Prostate gland (tissue), 2 donors: ENCODE results near the gene TMEM213. TPM values are rescaled to one million over a fixed set of nuclear protein-coding genes. Genes with fewer than 3 reads are reported as not detected.

Source experiments
- DNase-seq: peaks from one replicate; pipeline ENCODE4 v3.0.0-alpha.2; 2019; ENCODE audit warnings: low spot score
- H3K27ac ChIP-seq, 2 donors: fragments of 200-600 bp; sonication (generic); 2 replicates each; pipeline ENCODE4 v1.5.1; 2017 to 2019
- H3K27me3 ChIP-seq: fragments of 200-600 bp; sonication (generic); replicated peaks from 2 replicates; pipeline ENCODE4 v1.5.1; 2019; ENCODE audit not compliant: insufficient read depth
- H3K36me3 ChIP-seq, 2 donors: fragments of 200-600 bp; sonication (generic); 1 replicate in 1 of 2; 2 replicates in 1 of 2; pipeline versions ENCODE4 v1.5.1 to v1.8.1; 2017 to 2019
- H3K4me1 ChIP-seq: fragments of 200-600 bp; sonication (generic); replicated peaks from 2 replicates; pipeline ENCODE4 v1.5.1; 2019
- H3K4me3 ChIP-seq, 2 donors: fragments of 200-600 bp; sonication (generic); 2 replicates each; pipeline ENCODE4 v1.5.1; 2017 to 2019
- H3K9me3 ChIP-seq: fragments of 200-600 bp; sonication (generic); 2 replicates; pipeline ENCODE4 v1.5.1; 2017
- POLR2A ChIP-seq: fragments of 450-650 bp; IDR thresholded peaks from one replicate; pipeline ENCODE4 v1.6.1; 2016; ENCODE audit warnings: antibody characterized with exemption, mild to moderate bottlenecking
- POLR2AphosphoS5 ChIP-seq: sonication (generic); formaldehyde crosslinking; IDR thresholded peaks from one replicate; pipeline ENCODE4 v1.6.1; 2017; ENCODE audit warnings: antibody characterized with exemption
- WGBS: methylation state at CpG from one replicate; pipeline ENCODE4 v1.1.5; 2018; 5-methylcytosine and 5-hydroxymethylcytosine counted together
- intact Hi-C: fragments of 100-400 bp; cut with DNase I; formaldehyde crosslinking; loops from one replicate; pipeline ENCODE4 v1.14.2; 2022
- total RNA-seq, 2 donors: library from RNA; depleted of rRNA; stranded (reverse); fragments of >200 nt; gene quantifications; one replicate each; pipeline ENCODE4 v1.1.0, GENCODE V29; 2016
- TF ChIP-seq, protein P1 (sequence below), 4 experiments: fragments of 200-600 bp in 2 of 4; fragments of 450-650 bp in 2 of 4; sonication (generic) in 2 of 4; IDR thresholded peaks; 1 replicate in 3 of 4; 2 replicates in 1 of 4; pipeline ENCODE4 v1.5.1; 2016 to 2019; ENCODE audit warnings: antibody characterized with exemption in 4 of 4, mild to moderate bottlenecking in 2 of 4, moderate library complexity in 2 of 4

The TMEM213 gene
- total RNA-seq, 2 donors from 2014 or later = 0.55 TPM; not detected in 1

DNA sequence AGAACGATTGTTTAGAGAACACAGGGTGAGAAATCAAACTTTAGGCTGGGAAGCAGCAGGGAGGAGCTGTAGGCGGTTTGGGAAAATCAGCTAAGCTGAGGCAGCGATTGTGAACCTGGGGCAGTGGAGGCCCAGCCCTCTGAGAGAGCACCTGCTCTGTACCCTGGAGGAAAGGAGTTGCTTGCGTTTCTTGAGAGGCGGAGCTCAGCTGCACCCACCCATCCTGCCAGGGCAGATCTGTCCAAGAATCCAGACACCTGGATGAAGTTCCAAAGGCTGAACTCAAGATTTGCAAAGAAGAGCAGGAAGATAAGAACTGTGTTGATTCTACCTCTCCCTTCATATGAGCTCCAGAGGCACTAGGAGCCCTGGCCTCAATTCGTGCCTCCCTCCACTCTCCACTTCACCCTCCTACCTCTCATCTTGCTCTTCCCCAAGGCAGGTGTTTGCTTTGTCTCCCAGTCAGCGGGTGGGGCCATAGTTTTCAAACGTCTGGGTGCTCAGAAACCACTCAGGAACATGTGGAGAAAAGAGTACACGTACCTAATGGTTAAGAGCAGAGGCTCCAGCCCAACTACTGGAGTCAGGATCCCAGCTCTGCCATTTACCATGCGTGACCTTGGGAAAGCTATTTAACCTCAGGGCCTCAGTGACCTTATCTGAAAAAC is 21.5 kb upstream of the TMEM213 start:
- Histone ChIP-seq H3K4me3 (no peak overlapping the region), H3K36me3 (no peaks in the 10 kb centered on the region), H3K9me3 (no peaks in the 10 kb centered on the region), H3K4me1 (no peaks in the 10 kb centered on the region), H3K27ac (no peak overlapping the region), H3K27me3 (no peaks in the 10 kb centered on the region)
- no peak for DNase-seq
- TF ChIP-seq, protein P1, sequence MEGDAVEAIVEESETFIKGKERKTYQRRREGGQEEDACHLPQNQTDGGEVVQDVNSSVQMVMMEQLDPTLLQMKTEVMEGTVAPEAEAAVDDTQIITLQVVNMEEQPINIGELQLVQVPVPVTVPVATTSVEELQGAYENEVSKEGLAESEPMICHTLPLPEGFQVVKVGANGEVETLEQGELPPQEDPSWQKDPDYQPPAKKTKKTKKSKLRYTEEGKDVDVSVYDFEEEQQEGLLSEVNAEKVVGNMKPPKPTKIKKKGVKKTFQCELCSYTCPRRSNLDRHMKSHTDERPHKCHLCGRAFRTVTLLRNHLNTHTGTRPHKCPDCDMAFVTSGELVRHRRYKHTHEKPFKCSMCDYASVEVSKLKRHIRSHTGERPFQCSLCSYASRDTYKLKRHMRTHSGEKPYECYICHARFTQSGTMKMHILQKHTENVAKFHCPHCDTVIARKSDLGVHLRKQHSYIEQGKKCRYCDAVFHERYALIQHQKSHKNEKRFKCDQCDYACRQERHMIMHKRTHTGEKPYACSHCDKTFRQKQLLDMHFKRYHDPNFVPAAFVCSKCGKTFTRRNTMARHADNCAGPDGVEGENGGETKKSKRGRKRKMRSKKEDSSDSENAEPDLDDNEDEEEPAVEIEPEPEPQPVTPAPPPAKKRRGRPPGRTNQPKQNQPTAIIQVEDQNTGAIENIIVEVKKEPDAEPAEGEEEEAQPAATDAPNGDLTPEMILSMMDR (IDR thresholded peaks at IDR 0.05) = no peak
- TF ChIP-seq POLR2A = no peak
- no peak for TF ChIP-seq POLR2AphosphoS5
- intact Hi-C loops = no loop called here
- whole genome bisulfite sequencing = 56% methylated on average over 10 of the region's 10 CpGs

DNA sequence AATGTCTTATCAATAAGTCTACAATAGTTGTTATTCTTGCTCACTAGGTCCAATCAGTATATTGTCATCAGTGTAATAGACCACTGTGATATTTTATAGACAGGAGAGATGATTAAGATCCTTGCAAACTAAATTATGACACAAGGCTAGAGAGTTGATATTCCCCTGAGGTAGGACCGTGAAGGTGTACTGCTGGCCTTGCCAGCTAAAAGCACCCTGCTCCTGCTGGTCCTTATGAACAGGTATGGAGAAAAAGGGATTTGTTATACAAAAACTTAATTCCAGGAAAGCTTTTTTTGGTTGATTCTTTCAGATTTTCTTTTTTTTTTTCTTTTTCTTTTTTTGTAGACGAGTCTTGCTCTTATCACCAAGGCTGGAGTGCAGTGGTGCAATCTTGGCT is 16.8 kb upstream of the TMEM213 start:
- DNase-seq = no peak
- H3K4me1 ChIP-seq = no peaks in the 10 kb centered on the region
- no peaks in the 10 kb centered on the region for H3K36me3 ChIP-seq
- H3K27ac ChIP-seq = no peak overlapping the region
- H3K9me3 ChIP-seq = no peaks in the 10 kb centered on the region
- 82% methylated on average over 2 of the region's 2 CpGs for WGBS
- intact Hi-C loops = loop anchor here (10.0 kb wide), 1 partner anchor 234 kb away; no protein-coding TSS in a partner anchor
- no peaks in the 10 kb centered on the region for H3K27me3 ChIP-seq
- H3K4me3 ChIP-seq = no peak overlapping the region
- no peak for TF ChIP-seq POLR2AphosphoS5
- TF ChIP-seq POLR2A = no peak
- TF ChIP-seq, protein P1 (IDR thresholded peaks at IDR 0.05) = no peak

GRCh38 chr7:138784692-138785091 is 13.1 kb upstream of the TMEM213 start:
- Histone ChIP-seq H3K9me3 (no peaks in the 10 kb centered on the region), H3K27me3 (no peaks in the 10 kb centered on the region), H3K27ac (no peak overlapping the region), H3K4me1 (no peaks in the 10 kb centered on the region), H3K36me3 (no peaks in the 10 kb centered on the region), H3K4me3 (no peak overlapping the region)
- no peak for DNase-seq
- WGBS = 32% methylated on average over 4 of the region's 4 CpGs
- TF ChIP-seq POLR2A = no peak
- TF ChIP-seq, protein P1 (IDR thresholded peaks at IDR 0.05) = no peak
- TF ChIP-seq POLR2AphosphoS5 = no peak
- intact Hi-C loops = loop anchor here (10.0 kb wide), 1 partner anchor 230 kb away; no protein-coding TSS in a partner anchor

GRCh38 chr7:138785587-138786437 is 12.0 kb upstream of the TMEM213 start:
- Histone ChIP-seq H3K36me3 (no peaks in the 10 kb centered on the region), H3K4me1 (no peaks in the 10 kb centered on the region), H3K27ac (no peak overlapping the region), H3K9me3 (no peaks in the 10 kb centered on the region), H3K27me3 (no peaks in the 10 kb centered on the region), H3K4me3 (no peak overlapping the region)
- WGBS = 50% methylated on average over 10 of the region's 10 CpGs
- TF ChIP-seq POLR2A (no peak), POLR2AphosphoS5 (no peak)
- TF ChIP-seq, protein P1 (IDR thresholded peaks at IDR 0.05) = no peak
- intact Hi-C loops = loop anchor here (10.0 kb wide), 1 partner anchor 229 kb away; no protein-coding TSS in a partner anchor
- DNase-seq = no peak
